SW480 (cell line): Measurements from ENCODE around the gene UBXN7.
"Not testable (repeated sequence)": the region's sequence is repeated elsewhere in the genome, so short reads cannot be mapped to it uniquely, and the experiment has no call there.

Source experiments
- DNase-seq: peaks from one replicate; pipeline ENCODE4 v3.0.0-alpha.2; 2016; ENCODE audit warnings: low spot score

UBXN7 gene

DNA sequence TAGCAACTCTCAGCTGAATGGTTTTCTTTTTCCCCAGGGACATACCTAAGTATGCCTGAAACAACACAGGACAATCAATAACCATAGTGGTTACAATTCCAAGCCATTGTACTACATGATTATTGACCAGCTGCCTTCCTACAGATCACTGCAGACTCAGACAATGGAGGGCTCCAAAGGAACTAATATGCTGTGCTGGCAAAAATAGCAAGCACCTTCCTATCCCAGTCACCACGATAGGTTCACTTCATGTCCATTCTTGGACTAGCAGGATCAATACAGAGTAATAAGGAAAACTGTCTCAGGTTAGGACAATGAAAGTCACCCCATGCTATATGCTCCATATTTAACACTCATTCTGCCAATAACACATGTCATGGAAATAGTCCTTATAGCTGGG lies 76.6 kb downstream of the UBXN7 start:
- DNase-seq, result no peak

DNA sequence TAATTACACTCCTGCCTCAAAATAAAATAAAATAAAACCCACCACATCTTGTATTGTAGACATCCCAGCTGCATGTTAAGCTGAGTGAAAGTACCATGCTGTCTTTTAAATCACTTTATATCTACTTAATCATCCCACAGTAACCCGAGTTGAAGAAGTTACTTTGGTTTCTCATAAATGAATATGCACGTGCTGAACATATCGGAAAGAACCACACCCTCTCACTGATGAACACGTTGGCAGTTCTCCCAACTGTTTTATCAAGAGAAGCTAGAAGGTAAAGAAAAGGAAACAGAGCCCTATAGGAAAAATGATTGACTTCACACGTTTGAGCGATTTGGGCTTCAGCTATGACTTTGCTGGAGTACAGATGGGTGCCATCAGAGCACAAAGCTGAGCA lies 78.1 kb downstream of the UBXN7 start:
- DNase-seq, result no peak

- no peak for DNase-seq
Observed at GRCh38 chr3:196351541-196351940, 80.7 kb downstream of the UBXN7 start.

DNA sequence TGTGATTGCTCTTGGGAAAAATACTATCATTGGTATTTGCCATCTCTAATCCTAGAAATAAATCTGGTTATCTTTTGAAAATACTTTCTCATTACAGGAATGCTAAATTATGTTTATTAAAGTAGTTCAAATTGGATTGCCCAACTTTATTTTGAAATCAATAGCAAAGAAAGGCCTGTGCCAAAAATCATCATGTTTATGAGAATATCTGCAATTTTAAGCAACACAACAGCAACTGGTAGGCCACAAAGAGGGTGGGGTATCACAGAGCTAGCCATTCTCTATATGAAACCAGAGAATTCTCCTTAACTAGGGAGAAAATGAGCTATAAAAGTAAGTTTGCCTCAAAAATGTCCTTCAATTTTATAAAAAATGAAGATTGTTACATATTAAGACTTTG lies 82.2 kb downstream of the UBXN7 start:
- DNase-seq, result no peak

DNA sequence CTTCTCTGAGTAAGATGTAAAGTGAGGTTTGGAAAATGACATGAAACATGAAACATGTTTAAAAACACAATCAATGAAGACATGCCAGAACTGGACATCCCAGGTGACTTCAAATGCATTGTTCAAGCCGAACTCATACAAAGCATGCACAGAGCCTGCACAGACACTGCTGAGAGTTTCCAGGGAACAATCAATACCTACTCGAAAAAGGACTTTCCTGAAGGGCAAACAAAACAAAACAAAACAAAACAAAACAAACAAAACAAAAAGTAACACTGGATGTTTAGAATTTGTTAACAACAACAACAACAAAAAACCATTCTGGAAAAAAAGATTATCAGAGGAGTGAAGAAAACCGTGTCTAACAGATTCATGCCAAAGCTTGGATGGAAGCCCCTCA lies 83.5 kb downstream of the UBXN7 start:
- DNase-seq, result no peak

DNA sequence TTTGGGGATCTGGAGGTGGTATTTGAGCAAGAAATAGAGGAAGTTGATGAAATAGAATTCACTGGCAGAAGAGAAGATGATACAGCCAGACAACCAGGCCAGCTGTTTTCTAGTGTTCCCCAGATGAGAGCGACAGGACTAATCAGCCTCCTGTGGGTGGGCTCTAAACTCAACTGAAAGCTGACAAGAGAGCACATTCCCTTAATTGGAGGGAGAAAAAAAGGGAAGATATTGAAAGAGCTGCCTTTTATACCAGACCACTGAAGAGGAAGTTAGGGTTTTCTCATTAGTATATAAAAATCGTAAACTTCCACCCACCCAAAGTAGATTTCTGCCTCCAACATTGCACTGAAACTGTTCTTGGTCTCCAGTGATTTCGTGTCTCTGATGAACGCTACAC lies 87.6 kb downstream of the UBXN7 start:
- no peak for DNase-seq

DNA sequence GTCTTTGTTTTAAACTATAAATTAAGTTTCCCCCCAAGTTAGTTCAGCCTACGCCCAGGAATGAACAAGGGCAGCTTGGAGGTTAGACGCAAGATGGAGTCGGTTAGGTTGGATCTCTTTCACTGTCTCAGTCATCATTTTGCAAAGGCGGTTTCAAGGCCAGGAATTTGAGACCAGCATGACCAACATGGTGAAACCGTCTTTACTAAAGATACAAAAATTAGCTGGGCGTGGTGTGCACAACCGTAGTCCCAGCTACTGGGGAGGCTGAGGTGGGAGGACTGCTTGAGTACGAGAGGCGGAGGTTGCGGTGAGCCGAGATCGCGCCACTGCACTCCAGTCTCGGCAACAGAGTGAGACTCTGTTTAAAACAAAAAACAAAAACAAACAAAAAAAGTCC lies 88.3 kb downstream of the UBXN7 start:
- not testable (repeated sequence) for DNase-seq

DNA sequence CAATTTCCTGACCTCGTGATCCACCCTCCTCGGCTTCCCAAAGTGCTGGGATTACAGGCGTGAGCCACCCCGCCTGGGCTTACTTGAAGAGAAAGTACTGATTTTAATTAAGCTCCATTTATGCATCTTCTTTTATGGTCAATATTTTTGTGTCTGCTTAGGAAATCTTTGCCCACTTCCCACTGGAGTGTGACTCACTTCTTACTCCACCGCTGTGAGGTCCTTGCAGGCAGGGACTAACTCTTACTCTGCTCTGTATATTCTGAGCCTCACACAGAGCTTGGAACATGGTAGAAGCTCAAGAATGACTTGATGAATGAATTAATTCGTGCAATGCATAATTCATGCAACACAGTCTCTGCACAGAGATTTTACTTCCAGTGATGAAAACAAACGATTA lies 91.1 kb downstream of the UBXN7 start:
- no peak for DNase-seq

DNA sequence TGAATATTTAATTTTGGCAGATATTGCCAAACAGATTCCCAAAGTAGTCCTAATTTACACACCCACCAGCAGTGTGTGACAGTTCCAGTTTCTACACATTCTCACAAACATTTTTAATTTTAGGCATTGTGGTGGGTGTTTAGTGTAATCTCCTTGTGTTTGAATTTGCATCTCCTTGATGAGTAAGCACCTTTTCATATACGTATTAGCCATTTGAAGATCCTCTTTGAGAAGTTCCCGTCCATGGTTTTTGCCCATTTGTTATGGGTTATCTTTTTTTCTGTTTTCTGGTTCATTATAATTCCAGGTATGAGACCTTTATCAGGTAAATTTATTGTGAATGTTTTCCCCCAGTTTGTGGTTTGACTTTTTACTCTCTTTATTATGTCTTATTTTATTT lies 91.8 kb downstream of the UBXN7 start:
- no peak for DNase-seq

DNA sequence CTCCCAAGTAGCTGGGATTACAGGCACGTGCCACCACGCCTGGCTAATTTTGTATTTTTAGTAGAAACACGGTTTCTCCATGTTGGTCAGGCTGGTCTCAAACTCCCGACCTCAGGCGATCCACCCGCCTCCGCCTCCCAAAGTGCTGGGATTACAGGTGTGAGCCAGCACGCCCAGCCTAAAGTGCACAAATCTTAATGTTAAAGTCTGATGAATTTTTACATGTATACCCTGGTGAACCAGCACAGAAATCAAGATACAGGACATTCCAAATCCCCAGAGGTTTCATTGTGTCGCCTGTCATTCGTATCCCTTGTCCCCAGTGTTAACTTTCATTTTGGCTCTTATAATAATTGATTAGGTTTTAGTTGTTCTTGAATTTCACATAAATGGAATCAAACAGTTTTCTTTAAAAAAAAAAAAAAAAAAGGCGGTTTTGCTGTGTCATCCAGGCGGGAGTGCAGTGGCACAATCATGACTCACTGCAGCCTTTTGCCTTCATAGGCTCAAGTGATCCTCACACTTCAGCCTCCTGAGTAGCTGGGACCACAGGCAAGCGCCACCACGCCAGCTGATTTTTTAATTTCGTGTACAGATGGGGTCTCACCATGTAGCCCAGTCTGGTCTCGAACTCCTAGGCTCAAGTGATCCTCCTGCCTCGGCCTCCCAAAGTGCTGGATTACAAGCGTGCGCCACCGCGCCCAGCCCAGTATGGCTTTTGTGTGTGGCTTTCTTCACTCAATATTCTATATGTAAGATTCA lies 92.6 kb downstream of the UBXN7 start:
- peak; percentile 43 for DNase-seq

DNA sequence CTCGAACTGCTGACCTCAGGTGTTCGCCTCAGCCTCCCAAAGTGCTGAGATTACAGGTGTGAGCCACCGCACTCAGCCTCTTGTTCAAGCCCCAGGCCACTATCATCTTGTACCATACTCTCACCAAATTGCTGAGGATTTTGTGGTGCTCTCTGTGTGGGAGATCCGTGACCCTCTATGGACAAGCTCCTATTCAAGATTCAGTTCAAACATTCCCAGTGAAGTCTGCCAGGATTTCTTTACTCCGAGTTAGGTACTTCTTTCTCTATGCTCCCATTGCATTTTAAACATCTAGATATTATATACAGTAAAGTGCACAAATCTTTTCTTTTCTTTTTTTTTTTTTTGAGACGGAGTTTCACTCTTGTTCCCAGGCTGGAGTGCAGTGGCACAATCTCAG lies 93.2 kb downstream of the UBXN7 start:
- DNase-seq, result no peak

GRCh38 chr3:196336319-196337145 lies 95.7 kb downstream of the UBXN7 start:
- DNase-seq, result no peak

GRCh38 chr3:196335503-196335948 lies 96.7 kb downstream of the UBXN7 start:
- DNase-seq, result no peak

DNA sequence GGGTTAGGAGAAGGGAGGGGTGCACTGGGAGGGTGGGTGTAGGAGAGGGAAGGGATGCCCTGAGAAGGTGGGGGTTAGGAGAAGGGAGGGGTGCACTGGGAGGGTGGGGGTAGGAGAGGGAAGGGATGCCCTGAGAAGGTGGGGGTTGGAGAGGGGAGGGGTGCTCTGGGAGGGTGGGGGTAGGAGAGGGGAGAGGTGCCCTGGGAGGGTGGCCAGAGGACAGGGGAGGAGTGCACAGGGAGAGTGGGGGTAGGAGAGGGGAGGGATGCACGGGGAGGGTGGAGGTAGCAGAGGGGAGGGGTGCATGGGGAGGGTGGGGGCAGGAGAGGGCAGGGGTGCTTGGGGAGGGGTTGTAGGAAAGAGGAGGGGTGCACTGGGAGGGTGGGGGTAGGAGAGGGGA lies 97.2 kb downstream of the UBXN7 start:
- no peak for DNase-seq

DNA sequence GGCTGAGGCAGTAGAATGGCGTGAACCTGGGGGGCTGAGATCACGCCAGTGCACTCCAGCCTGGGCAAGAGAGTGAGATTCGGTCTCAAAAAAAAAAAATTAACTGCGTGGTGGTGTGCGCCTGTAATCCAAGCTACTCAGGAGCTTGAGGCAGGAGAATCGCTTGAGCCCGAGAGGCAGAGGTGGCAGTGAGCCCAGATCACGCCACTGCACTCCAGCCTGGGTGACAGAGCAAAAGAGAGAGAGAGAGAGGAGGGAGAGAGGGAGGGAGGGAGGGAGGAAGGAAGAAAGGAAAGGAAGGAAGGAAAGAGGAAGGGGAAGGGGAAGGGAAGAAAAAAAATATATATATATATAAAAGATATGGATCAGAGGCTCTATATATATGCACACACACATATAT lies 100.1 kb downstream of the UBXN7 start:
- DNase-seq, result no peak

GRCh38 chr3:196327405-196327804 lies 104.8 kb downstream of the UBXN7 start:
- DNase-seq, result no peak

GRCh38 chr3:196326936-196327335 lies 105.3 kb downstream of the UBXN7 start:
- DNase-seq, result no peak

DNA sequence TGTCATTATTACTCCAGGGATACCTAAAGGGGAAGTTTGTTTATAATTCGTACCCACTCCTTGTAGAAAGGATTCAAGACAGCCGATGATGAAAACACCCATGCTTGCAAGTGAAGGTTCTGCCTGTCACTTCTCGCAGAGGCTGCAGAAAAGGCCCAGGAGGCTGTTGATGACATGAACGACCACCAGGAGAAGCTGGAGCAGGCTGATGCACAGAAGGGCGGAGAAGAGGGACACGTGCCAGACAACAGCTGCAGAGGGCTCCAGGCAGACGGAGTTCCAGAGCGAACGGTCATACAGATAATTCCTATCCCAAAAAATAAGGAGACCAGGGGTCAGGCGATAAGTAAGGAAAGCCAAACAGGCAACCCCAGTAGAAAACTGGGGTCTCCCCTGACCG lies 108.5 kb downstream of the UBXN7 start:
- no peak for DNase-seq

DNA sequence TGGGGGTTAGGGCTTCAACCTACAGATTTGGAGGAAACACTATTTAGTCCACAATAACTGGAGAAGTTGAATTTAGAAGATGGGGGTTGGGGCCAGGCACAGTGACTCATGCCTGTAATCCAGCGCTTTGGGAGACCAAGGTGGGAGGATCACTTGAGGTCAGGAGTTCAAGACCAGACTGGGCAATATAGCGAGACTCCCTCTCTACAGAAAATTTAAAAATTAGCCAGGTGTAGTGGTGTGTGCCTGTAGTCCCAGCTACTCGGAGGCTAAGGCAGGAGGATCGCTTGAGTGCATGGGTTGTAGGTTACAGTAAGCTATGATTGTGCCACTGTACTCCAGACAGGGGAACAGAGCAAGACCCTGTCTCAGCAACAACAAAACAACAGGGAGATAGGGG lies 109.2 kb downstream of the UBXN7 start:
- DNase-seq, result no peak

DNA sequence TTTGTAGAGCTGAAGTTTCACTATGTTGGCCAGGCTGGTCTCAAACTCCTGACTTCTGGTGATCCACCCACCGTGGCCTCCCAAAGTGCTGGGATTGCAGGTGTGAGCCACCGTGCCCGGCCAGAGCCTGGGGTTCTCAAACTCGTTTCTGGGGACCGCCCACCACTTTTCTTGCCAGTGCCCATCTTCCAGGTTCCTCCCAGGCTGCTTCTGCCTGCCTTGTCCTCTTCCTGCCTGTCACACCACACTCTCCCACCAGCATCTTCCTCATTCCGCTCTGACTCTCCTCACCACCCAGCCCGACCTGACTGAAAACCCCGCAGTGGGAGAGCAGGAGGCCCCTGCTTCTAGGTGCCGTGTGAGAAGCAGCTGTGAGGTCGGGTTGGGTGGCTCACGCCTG lies 111.1 kb downstream of the UBXN7 start:
- no peak for DNase-seq

DNA sequence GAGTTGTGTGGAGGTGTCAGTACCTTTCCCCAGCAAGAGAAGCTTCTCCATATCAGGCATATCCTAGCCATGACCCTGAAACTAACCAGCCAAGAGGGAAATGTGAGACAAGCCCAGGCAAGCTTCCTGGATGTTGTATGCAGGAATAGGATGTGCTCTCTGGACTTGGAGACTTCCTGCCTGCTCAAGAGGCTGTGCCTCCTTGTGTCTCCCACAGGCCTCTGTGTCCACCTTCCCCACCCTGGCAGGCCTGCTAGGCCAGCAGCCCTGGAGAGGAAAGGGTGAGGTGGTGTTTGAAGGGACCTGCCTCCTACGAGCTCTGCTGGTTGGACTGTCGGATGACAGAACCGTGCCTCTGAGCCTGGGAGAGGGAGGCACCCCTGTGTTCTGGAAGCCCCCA lies 112.1 kb downstream of the UBXN7 start:
- no peak for DNase-seq

DNA sequence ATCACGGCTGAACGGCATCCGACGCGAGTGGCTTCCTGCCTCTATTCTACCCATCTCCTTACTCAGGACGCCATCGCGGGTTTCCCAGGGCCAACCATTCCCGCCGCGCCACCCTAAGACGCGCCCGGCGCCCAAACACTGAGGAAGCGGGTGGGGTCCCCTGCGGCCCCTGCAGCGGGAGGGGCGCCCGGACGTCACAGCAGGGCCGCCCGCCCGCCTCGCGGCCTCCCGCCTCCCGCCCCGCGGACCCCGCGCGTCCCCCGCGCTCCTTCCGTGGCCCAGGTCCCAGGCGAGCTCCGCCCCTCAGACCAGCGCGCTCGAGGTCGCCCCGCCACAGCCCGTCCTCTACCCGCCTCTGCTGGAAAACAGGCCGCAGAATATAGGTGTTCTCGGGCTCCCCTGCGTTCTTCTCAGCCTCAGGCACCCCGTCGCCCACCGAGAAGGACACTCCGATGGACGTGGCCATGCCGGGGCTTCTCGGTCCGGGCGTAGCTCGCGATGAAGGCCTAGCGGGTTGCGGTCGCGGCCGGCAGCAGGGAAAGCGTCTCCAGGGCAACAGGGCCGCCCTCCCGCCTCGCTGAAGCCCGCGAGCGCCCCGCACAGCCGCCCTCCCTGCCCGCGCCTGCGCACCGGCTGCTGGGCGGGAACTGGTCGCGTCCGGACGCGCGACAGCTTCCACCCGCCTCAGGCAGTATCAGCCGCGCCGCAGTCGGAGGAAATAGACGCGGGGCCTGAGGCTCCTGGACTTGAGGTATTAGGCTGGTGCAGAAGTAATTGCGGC lies 114.3 kb downstream of the UBXN7 start, which contains the start of gene DYNLT2B:
Gene DYNLT2B (minus strand): TSS at position 554 of the 781 bp plus-strand sequence. CDS start 88 bp downstream, at position 466.
- DNase-seq, result peak; percentile 89
